ENCODE results near the gene KLF13. TPM values are rescaled to one million over a fixed set of nuclear protein-coding genes. Genes with fewer than 3 reads are reported as not detected.

The KLF13 gene
- total RNA-seq, 2 donors from 2014 or later: 184 to 226 TPM

- H3K9me3 ChIP-seq (ENCODE audit: control insufficient read depth, low read length, poor library complexity, severe bottlenecking): no peaks in the 10 kb centered on the region
- peaks cover 84% of the 10 kb centered on the region for H3K4me1 Mint-ChIP-seq
- peak overlapping the region; percentile 88 for H3K4me3 Mint-ChIP-seq
- DNase-seq: peak; percentile 59 to 63 (median 60)
- H3K27ac Mint-ChIP-seq: peak overlapping the region; percentile 89
- no peaks in the 10 kb centered on the region for H3K27me3 Mint-ChIP-seq
- peak; percentile 66 for ATAC-seq
- peaks cover 2% of the 10 kb centered on the region for H3K36me3 Mint-ChIP-seq (ENCODE audit: low read depth)
Observed at GRCh38 chr15:31365655-31366127, 39.1 kb downstream of the KLF13 start.

- peaks cover 2% of the 10 kb centered on the region for H3K36me3 Mint-ChIP-seq (ENCODE audit: low read depth)
- peaks cover 87% of the 10 kb centered on the region for H3K4me1 Mint-ChIP-seq
- peak overlapping the region; percentile 88 for H3K4me3 Mint-ChIP-seq
- no peaks in the 10 kb centered on the region for H3K27me3 Mint-ChIP-seq
- DNase-seq: no peak
- H3K27ac Mint-ChIP-seq: peak overlapping the region; percentile 89
- no peaks in the 10 kb centered on the region for H3K9me3 ChIP-seq (ENCODE audit: control insufficient read depth, low read length, poor library complexity, severe bottlenecking)
- ATAC-seq: no peak
Observed at GRCh38 chr15:31366169-31366734, 39.6 kb downstream of the KLF13 start.

- ATAC-seq (no peak), DNase-seq (no peak)
- peaks cover 2% of the 10 kb centered on the region for H3K36me3 Mint-ChIP-seq (ENCODE audit: low read depth)
- H3K4me3 Mint-ChIP-seq: peak overlapping the region; percentile 88
- H3K4me1 Mint-ChIP-seq: peaks cover 79% of the 10 kb centered on the region
- no peaks in the 10 kb centered on the region for H3K27me3 Mint-ChIP-seq
- peak overlapping the region; percentile 89 for H3K27ac Mint-ChIP-seq
- no peaks in the 10 kb centered on the region for H3K9me3 ChIP-seq (ENCODE audit: control insufficient read depth, low read length, poor library complexity, severe bottlenecking)
Observed at GRCh38 chr15:31367021-31367729, 40.5 kb downstream of the KLF13 start.

- peak overlapping the region; percentile 88 for H3K4me3 Mint-ChIP-seq
- DNase-seq (no peak), ATAC-seq (no peak)
- peaks cover 2% of the 10 kb centered on the region for H3K36me3 Mint-ChIP-seq (ENCODE audit: low read depth)
- no peaks in the 10 kb centered on the region for H3K27me3 Mint-ChIP-seq
- peaks cover 72% of the 10 kb centered on the region for H3K4me1 Mint-ChIP-seq
- H3K9me3 ChIP-seq (ENCODE audit: control insufficient read depth, low read length, poor library complexity, severe bottlenecking): no peaks in the 10 kb centered on the region
- H3K27ac Mint-ChIP-seq: peak overlapping the region; percentile 89
Observed at GRCh38 chr15:31367730-31368344, 41.2 kb downstream of the KLF13 start.

- H3K36me3 Mint-ChIP-seq (ENCODE audit: low read depth): peaks cover 2% of the 10 kb centered on the region
- peak overlapping the region; percentile 75 for H3K27ac Mint-ChIP-seq
- H3K27me3 Mint-ChIP-seq: no peaks in the 10 kb centered on the region
- DNase-seq: no peak
- H3K4me1 Mint-ChIP-seq: peaks cover 60% of the 10 kb centered on the region
- no peak for ATAC-seq
- H3K9me3 ChIP-seq (ENCODE audit: control insufficient read depth, low read length, poor library complexity, severe bottlenecking): no peaks in the 10 kb centered on the region
- peak overlapping the region; percentile 57 for H3K4me3 Mint-ChIP-seq
Observed at GRCh38 chr15:31369727-31370126, 43.1 kb downstream of the KLF13 start.

GRCh38 chr15:31371520-31372240 lies 45.0 kb downstream of the KLF13 start:
- Mint-ChIP-seq H3K27me3 (no peaks in the 10 kb centered on the region), H3K27ac (peak overlapping the region; percentile 77), H3K4me3 (peak overlapping the region; percentile 12), H3K36me3 (ENCODE audit: low read depth) (peaks cover 2% of the 10 kb centered on the region), H3K4me1 (peaks cover 49% of the 10 kb centered on the region)
- no peak for ATAC-seq
- no peaks in the 10 kb centered on the region for H3K9me3 ChIP-seq (ENCODE audit: control insufficient read depth, low read length, poor library complexity, severe bottlenecking)
- DNase-seq: no peak

- H3K4me3 Mint-ChIP-seq: no peak overlapping the region
Observed at GRCh38 chr15:31372635-31373091, 46.0 kb downstream of the KLF13 start.

GRCh38 chr15:31373096-31373865 lies 46.6 kb downstream of the KLF13 start:
- Mint-ChIP-seq H3K36me3 (ENCODE audit: low read depth) (peaks cover 2% of the 10 kb centered on the region), H3K4me3 (no peak overlapping the region), H3K4me1 (peaks cover 38% of the 10 kb centered on the region), H3K27ac (peak overlapping the region; percentile 77), H3K27me3 (no peaks in the 10 kb centered on the region)
- ATAC-seq (no peak), DNase-seq (no peak)
- H3K9me3 ChIP-seq (ENCODE audit: control insufficient read depth, low read length, poor library complexity, severe bottlenecking): no peaks in the 10 kb centered on the region

More at GRCh38 chr15:31372635-31373091, 46.0 kb downstream of the KLF13 start:
- DNase-seq (no peak), ATAC-seq (no peak)
- H3K9me3 ChIP-seq (ENCODE audit: control insufficient read depth, low read length, poor library complexity, severe bottlenecking): no peaks in the 10 kb centered on the region
- Mint-ChIP-seq H3K36me3 (ENCODE audit: low read depth) (peaks cover 2% of the 10 kb centered on the region), H3K27ac (peak overlapping the region; percentile 77), H3K27me3 (no peaks in the 10 kb centered on the region), H3K4me1 (peaks cover 42% of the 10 kb centered on the region)

- Mint-ChIP-seq H3K4me3 (no peak overlapping the region), H3K27me3 (no peaks in the 10 kb centered on the region), H3K4me1 (peaks cover 40% of the 10 kb centered on the region), H3K27ac (peak overlapping the region; percentile 72), H3K36me3 (ENCODE audit: low read depth) (peaks cover 2% of the 10 kb centered on the region)
- H3K9me3 ChIP-seq (ENCODE audit: control insufficient read depth, low read length, poor library complexity, severe bottlenecking): no peaks in the 10 kb centered on the region
- no peak for ATAC-seq
- DNase-seq: no peak
Observed at GRCh38 chr15:31373970-31374369, 47.3 kb downstream of the KLF13 start.

- DNase-seq: no peak
- peaks cover 36% of the 10 kb centered on the region for H3K4me1 Mint-ChIP-seq
Observed at GRCh38 chr15:31374489-31374888, 47.9 kb downstream of the KLF13 start.

GRCh38 chr15:31374986-31375385 lies 48.4 kb downstream of the KLF13 start:
- no peak for ATAC-seq
- Mint-ChIP-seq H3K36me3 (ENCODE audit: low read depth) (no peaks in the 10 kb centered on the region), H3K27me3 (no peaks in the 10 kb centered on the region), H3K4me1 (peaks cover 31% of the 10 kb centered on the region), H3K4me3 (no peak overlapping the region), H3K27ac (peak overlapping the region; percentile 75)
- no peaks in the 10 kb centered on the region for H3K9me3 ChIP-seq (ENCODE audit: control insufficient read depth, low read length, poor library complexity, severe bottlenecking)
- no peak for DNase-seq

More at GRCh38 chr15:31374489-31374888, 47.9 kb downstream of the KLF13 start:
- Mint-ChIP-seq H3K36me3 (ENCODE audit: low read depth) (peaks cover 2% of the 10 kb centered on the region), H3K4me3 (no peak overlapping the region), H3K27me3 (no peaks in the 10 kb centered on the region), H3K27ac (peak overlapping the region; percentile 72)
- no peaks in the 10 kb centered on the region for H3K9me3 ChIP-seq (ENCODE audit: control insufficient read depth, low read length, poor library complexity, severe bottlenecking)
- ATAC-seq: no peak

- Mint-ChIP-seq H3K36me3 (ENCODE audit: low read depth) (no peaks in the 10 kb centered on the region), H3K27me3 (no peaks in the 10 kb centered on the region), H3K4me1 (peaks cover 25% of the 10 kb centered on the region), H3K27ac (peak overlapping the region; percentile 74), H3K4me3 (peak overlapping the region; percentile 5)
- DNase-seq: no peak
- ATAC-seq: no peak
- H3K9me3 ChIP-seq (ENCODE audit: control insufficient read depth, low read length, poor library complexity, severe bottlenecking): no peaks in the 10 kb centered on the region
Observed at GRCh38 chr15:31375772-31376171, 49.1 kb downstream of the KLF13 start.
